ENCODE data around the gene RAB44.

DNA sequence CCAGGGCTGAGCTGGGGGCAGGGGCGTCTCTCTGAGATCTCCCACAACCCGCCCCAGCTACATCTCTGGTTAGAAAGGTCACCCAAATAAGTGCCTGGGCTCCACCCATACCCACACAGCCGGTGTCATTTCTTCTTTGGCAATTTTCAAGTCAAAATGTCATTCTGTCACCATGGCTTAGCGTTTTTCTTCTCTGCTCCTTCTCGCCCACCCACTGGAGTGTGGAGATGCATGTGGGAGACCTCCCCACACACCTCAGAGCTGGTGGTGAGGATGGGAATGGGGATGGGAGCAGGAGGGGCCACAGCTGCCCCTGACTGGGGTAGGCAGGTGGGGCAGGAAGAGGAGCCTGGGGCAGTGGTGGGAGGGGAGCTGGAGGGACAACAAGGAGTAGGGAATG lies 78.5 kb downstream of the RAB44 start:
- TF ChIP-seq, protein P1, sequence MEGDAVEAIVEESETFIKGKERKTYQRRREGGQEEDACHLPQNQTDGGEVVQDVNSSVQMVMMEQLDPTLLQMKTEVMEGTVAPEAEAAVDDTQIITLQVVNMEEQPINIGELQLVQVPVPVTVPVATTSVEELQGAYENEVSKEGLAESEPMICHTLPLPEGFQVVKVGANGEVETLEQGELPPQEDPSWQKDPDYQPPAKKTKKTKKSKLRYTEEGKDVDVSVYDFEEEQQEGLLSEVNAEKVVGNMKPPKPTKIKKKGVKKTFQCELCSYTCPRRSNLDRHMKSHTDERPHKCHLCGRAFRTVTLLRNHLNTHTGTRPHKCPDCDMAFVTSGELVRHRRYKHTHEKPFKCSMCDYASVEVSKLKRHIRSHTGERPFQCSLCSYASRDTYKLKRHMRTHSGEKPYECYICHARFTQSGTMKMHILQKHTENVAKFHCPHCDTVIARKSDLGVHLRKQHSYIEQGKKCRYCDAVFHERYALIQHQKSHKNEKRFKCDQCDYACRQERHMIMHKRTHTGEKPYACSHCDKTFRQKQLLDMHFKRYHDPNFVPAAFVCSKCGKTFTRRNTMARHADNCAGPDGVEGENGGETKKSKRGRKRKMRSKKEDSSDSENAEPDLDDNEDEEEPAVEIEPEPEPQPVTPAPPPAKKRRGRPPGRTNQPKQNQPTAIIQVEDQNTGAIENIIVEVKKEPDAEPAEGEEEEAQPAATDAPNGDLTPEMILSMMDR (IDR thresholded peaks at IDR 0.05) = no peak
- TF ChIP-seq ZFX (IDR thresholded peaks at IDR 0.05; ENCODE audit: borderline replicate concordance) = no peak
